Ovary (tissue), 3 donors: ENCODE measurements around the gene CORO1C.

Source experiments
- EP300 ChIP-seq: sonication (generic); formaldehyde crosslinking; IDR thresholded peaks from one replicate; pipeline ENCODE4 v1.6.1; 2017; ENCODE audit warnings: antibody characterized with exemption
- TF ChIP-seq, protein P1 (sequence below), 3 donors: fragments of 450-650 bp in 2 of 3; fragments of 200-600 bp in 1 of 3; IDR thresholded peaks; one replicate each; pipeline versions ENCODE4 v1.5.1 to v1.8.0; 2016 to 2022; ENCODE audit warnings: antibody characterized with exemption in 3 of 3, mild to moderate bottlenecking in 1 of 3
- donor health status: DM: no; HTN: no; CAD: no.

DNA sequence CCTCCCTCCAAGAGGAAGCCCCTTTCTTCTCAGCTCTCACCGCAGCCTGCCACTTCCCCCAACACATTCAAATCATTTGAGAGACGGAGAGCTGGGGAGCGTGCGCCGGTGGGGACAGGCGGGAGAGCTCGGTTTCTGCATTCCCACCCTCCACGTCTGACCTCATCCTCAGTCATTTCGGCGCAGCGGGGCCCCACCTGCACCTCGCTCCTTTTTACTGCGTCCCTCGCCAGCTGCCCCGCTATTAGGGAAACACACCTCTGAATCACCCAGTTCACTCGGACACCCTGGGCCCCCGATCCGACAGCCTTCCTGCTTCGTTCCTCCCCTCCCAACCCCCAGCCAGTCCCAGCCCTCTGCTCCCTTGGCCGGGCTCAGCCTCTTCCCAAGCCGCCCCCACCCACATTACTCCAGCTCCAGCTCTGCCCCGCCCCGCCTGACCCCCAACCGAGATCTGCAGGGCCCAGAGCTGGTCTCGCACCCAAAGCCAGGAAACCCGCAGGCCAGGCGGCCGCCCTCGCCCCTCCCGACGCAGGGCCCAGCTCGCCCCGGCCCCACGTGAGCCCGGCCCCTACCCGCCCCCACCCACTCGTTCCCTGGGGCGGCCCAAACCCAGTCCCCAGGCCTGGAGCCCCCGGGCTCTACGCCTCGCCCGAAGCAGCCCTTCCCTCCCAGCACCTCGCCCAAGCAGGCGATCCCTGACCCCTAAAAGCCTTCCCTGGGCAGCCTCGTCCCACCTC lies 783 bp downstream of the CORO1C start:
- no peak for TF ChIP-seq EP300
- TF ChIP-seq, protein P1, sequence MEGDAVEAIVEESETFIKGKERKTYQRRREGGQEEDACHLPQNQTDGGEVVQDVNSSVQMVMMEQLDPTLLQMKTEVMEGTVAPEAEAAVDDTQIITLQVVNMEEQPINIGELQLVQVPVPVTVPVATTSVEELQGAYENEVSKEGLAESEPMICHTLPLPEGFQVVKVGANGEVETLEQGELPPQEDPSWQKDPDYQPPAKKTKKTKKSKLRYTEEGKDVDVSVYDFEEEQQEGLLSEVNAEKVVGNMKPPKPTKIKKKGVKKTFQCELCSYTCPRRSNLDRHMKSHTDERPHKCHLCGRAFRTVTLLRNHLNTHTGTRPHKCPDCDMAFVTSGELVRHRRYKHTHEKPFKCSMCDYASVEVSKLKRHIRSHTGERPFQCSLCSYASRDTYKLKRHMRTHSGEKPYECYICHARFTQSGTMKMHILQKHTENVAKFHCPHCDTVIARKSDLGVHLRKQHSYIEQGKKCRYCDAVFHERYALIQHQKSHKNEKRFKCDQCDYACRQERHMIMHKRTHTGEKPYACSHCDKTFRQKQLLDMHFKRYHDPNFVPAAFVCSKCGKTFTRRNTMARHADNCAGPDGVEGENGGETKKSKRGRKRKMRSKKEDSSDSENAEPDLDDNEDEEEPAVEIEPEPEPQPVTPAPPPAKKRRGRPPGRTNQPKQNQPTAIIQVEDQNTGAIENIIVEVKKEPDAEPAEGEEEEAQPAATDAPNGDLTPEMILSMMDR (IDR thresholded peaks at IDR 0.05), result no peak
